Neural cell (in vitro differentiated cells): ENCODE measurements around the gene CD99. TPM values are rescaled to one million over a fixed set of nuclear protein-coding genes. Genes with fewer than 3 reads are reported as not detected.

Experiments used
- H2AFZ ChIP-seq: fragments of 200-600, 300-800 bp; sonication (generic), shearing (Covaris generic); 2 replicates; pipeline ENCODE4 v1.6.0; 2014; ENCODE audit warnings: low read depth, mild to moderate bottlenecking, antibody characterized with exemption, low read length, moderate library complexity
- H3F3A ChIP-seq: fragments of 200-600 bp; shearing (Covaris generic); 2 replicates; pipeline ENCODE4 v1.6.1; 2016; ENCODE audit warnings: mild to moderate bottlenecking, moderate library complexity, mixed read lengths, antibody characterized with exemption, low read length; ENCODE audit not compliant: insufficient read depth, poor library complexity, severe bottlenecking
- H3K27ac ChIP-seq: fragments of 200-600, 300-800 bp; sonication (generic), shearing (Covaris generic); 2 replicates; pipeline ENCODE4 v1.5.1; 2014; ENCODE audit warnings: mild to moderate bottlenecking, low read length, moderate library complexity
- H3K27me3 ChIP-seq: fragments of 300-800, 200-600 bp; sonication (generic), shearing (Covaris generic); 2 replicates; pipeline ENCODE4 v1.6.0; 2014; ENCODE audit warnings: mild to moderate bottlenecking, low read depth, low read length, moderate library complexity; ENCODE audit not compliant: insufficient read depth
- H3K36me3 ChIP-seq: fragments of 300-800, 200-600 bp; sonication (generic), shearing (Covaris generic); 2 replicates; pipeline ENCODE4 v1.5.1; 2014; ENCODE audit warnings: mild to moderate bottlenecking, antibody characterized with exemption, low read length, moderate library complexity; ENCODE audit not compliant: insufficient read depth
- H3K4me2 ChIP-seq: fragments of 300-800, 200-600 bp; sonication (generic), shearing (Covaris generic); 2 replicates; pipeline ENCODE4 v1.6.0; 2014; ENCODE audit warnings: mild to moderate bottlenecking, low read length
- H3K4me3 ChIP-seq: fragments of 300-800, 200-600 bp; sonication (generic), shearing (Covaris generic); 2 replicates; pipeline ENCODE4 v1.5.1; 2014; ENCODE audit warnings: mild to moderate bottlenecking, low read length, moderate library complexity
- H3K79me2 ChIP-seq: fragments of 200-600 bp; shearing (Covaris generic); replicated peaks from 2 replicates; pipeline ENCODE4 v1.6.0; 2014; ENCODE audit warnings: mild to moderate bottlenecking, low read length, moderate library complexity; ENCODE audit not compliant: insufficient read depth
- H3K9ac ChIP-seq: fragments of 300-800, 200-600 bp; sonication (generic), shearing (Covaris generic); 2 replicates; pipeline ENCODE4 v1.6.1; 2016; ENCODE audit warnings: mild to moderate bottlenecking, low read length, mixed read lengths
- H3K9me2 ChIP-seq: fragments of 200-600 bp; shearing (Covaris generic); 2 replicates; pipeline ENCODE4 v1.6.1; 2016; ENCODE audit warnings: mild to moderate bottlenecking, low read length, mixed read lengths; ENCODE audit not compliant: insufficient read depth
- H3K9me3 ChIP-seq: fragments of 200-600, 300-800 bp; sonication (generic), shearing (Covaris generic); 2 replicates; pipeline ENCODE4 v1.6.1; 2016; ENCODE audit warnings: mild to moderate bottlenecking, mixed run types, low read length, moderate library complexity, mixed read lengths
- H4K20me1 ChIP-seq: fragments of 200-600 bp; shearing (Covaris generic); 2 replicates; pipeline ENCODE4 v1.6.1; 2016; ENCODE audit warnings: mild to moderate bottlenecking, mixed run types; ENCODE audit not compliant: insufficient read depth
- EP300 ChIP-seq: fragments of 450-650 bp; conservative IDR thresholded peaks from 2 replicates; pipeline ENCODE4 v1.6.1; 2014; ENCODE audit warnings: antibody characterized with exemption, mild to moderate bottlenecking, moderate library complexity; ENCODE audit not compliant: poor library complexity, severe bottlenecking
- MXI1 ChIP-seq: fragments of 450-650 bp; conservative IDR thresholded peaks from 2 replicates; pipeline ENCODE4 v1.6.1; 2014; ENCODE audit warnings: antibody characterized with exemption, mild to moderate bottlenecking; ENCODE audit not compliant: poor library complexity, severe bottlenecking
- POLR2AphosphoS5 ChIP-seq: IDR thresholded peaks from 2 replicates; pipeline ENCODE4 v1.6.1; 2012
- RAD21 ChIP-seq: fragments of 450-650 bp; conservative IDR thresholded peaks from 2 replicates; pipeline ENCODE4 v1.6.1; 2014; ENCODE audit warnings: antibody characterized with exemption, mild to moderate bottlenecking, moderate library complexity
- TAF1 ChIP-seq: IDR thresholded peaks from 2 replicates; pipeline ENCODE4 v1.6.1; 2012; ENCODE audit warnings: low read depth
- polyA plus RNA-seq: library from polyadenylated mRNA; depleted of rRNA; stranded (reverse); fragments of >200 nt; gene quantifications from 2 replicates; pipeline ENCODE4 v1.2.3, GENCODE V29; 2014
- TF ChIP-seq, protein P1 (sequence below): fragments of 450-650 bp; IDR thresholded peaks from 2 replicates; pipeline ENCODE4 v1.5.1; 2014; ENCODE audit warnings: antibody characterized with exemption, mild to moderate bottlenecking, moderate library complexity; ENCODE audit not compliant: poor library complexity, severe bottlenecking
- TF ChIP-seq, protein P2 (sequence below): IDR thresholded peaks from 2 replicates; pipeline ENCODE4 v1.6.1; 2012; ENCODE audit warnings: borderline replicate concordance

Gene CD99
- polyA plus RNA-seq, 1 donor from 2014 or later = 6.6 TPM

DNA sequence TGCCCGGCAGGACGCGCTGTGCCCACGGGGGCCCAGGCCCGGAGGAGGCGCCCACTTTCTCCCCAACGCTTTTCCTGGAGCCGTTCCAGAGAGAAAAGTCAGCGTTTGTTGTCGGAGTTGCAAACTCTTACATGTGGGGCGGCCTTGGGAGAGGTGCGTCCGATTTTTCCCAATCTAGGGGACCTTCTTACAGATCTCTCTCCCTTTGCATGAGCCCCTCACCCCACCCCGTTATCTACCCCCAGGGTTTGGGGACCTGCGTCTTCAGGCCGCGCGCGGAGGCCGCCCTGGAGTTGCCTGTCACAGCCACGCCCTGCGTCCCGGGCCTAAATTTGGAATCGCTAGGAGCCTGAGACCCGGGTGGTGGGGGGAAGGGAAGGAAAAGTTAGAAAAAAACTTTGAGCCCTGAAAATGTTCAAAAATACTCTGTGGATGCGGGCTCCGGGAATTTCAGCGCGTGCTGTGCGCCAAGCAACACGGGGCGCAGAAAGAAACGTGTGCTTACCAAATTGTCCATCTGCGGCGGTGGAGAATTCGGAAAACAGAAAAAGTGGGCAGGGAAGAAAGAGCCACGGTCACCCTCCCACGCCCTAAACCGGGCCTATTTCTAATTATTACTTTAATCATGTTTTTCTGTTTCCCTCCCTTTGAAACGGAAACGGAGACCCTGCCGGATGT is 587 bp downstream of the CD99 start:
- Histone ChIP-seq H3K27me3 (peaks cover 19% of the 10 kb centered on the region), H2AFZ (peak overlapping the region; percentile 51), H3K27ac (no peak overlapping the region), H3K4me2 (peak overlapping the region; percentile 54), H3F3A (no peaks in the 10 kb centered on the region), H4K20me1 (no peaks in the 10 kb centered on the region), H3K79me2 (peaks cover 29% of the 10 kb centered on the region), H3K9me2 (no peaks in the 10 kb centered on the region), H3K4me3 (peak overlapping the region; percentile 88), H3K36me3 (no peaks in the 10 kb centered on the region), H3K9me3 (no peaks in the 10 kb centered on the region), H3K9ac (peak overlapping the region; percentile 48)
- TF ChIP-seq TAF1 (no peak), MXI1 (peak; percentile 14)

DNA sequence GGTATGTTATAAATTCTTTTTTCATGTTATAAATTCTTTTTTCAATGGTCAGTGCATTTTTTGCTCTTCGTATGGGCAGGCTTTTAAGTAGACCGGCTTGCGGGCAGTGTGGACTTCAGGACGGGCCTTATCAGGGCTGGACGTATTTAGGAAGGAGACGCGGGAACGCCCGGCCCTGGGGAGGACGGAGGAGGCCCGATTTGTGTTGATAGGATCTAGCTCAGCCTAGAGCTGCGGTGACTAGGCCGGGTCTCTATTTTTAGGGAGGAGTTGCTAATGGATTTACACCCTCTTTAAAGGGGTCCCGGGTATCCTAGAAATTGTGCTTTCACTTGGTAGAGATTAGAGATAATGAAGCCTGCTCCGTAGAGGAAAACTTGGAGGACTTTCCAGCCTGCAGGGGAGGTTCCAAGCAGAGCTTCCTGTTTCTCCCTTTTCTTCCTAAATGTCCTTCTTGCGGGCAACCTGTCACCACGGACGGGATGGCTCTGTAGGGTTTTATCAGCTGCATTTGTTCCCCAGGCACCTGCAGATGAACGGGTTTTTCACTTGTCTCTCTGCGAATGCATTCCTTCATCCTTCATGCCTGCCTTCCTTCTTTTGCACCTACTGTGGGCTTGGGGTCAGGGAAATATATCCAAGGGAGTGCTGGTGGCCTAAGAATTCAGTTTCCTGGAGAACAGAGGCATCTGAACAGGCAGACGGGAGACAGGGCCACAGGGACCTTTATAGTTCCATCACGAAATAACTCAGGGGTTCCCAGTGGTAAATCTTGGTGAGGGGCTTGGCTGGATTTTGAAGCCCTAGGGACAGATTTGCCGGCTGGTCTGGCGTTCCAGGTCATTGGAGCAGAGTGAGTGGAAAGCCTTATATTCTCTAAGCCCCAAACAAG is 1.4 kb downstream of the CD99 start:
- no peak overlapping the region for H3K9ac ChIP-seq

DNA sequence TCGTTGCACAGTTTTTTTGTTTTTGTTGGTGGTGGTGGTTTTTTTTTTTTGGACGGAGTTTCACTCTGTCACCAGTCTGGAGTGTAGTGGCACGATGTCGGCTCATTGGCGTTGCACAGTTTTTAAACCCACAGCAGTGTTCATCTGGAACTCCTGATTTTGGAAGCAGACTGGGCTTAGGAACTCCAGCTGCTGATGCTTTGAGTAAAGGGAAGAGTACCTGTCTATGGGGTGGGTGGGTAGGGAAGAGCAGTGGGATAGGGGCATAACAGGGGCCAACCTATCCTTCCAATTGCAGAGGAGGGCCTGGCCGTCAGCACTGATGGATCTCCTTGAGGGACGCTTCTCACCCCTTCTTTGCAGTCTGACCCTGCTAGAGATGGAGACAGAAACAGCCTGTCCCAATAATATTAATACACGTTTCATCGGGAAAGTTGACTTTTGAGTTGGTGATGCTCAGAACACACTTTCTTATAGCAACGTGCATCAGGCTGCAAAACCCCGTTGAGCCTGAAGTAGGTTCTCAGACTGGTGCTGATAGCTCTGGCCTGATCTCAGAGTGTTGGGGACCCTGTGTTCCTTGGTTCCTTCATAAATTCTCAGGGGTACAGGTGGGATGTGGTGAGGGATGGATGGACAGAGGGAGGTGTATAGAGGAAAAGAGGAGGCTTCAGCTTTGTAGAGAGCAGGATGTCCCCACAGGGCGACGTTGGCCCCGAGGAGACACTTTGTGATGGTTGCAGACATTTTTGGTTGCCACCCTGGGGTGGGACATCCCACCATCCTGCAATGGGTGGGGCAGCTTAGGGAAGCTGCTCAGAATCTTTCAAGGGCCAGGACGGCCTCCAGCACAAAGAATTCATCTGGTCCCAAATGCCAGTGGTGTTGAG is 2.3 kb downstream of the CD99 start:
- H3K27me3 ChIP-seq = peaks cover 19% of the 10 kb centered on the region
- no peak overlapping the region for H3K9ac ChIP-seq

More for the DNA sequence above, 1.4 kb downstream of the CD99 start:
- Histone ChIP-seq H3K27ac (no peak overlapping the region), H3K4me2 (peak overlapping the region; percentile 54), H3K36me3 (no peaks in the 10 kb centered on the region), H3K4me3 (peak overlapping the region; percentile 88), H3K9me2 (no peaks in the 10 kb centered on the region), H3K79me2 (peaks cover 30% of the 10 kb centered on the region), H3K27me3 (peaks cover 19% of the 10 kb centered on the region), H3F3A (no peaks in the 10 kb centered on the region), H3K9me3 (no peaks in the 10 kb centered on the region), H2AFZ (no peak overlapping the region), H4K20me1 (no peaks in the 10 kb centered on the region)
- TF ChIP-seq EP300 (no peak), POLR2AphosphoS5 (no peak), MXI1 (no peak)
- TF ChIP-seq, protein P1, sequence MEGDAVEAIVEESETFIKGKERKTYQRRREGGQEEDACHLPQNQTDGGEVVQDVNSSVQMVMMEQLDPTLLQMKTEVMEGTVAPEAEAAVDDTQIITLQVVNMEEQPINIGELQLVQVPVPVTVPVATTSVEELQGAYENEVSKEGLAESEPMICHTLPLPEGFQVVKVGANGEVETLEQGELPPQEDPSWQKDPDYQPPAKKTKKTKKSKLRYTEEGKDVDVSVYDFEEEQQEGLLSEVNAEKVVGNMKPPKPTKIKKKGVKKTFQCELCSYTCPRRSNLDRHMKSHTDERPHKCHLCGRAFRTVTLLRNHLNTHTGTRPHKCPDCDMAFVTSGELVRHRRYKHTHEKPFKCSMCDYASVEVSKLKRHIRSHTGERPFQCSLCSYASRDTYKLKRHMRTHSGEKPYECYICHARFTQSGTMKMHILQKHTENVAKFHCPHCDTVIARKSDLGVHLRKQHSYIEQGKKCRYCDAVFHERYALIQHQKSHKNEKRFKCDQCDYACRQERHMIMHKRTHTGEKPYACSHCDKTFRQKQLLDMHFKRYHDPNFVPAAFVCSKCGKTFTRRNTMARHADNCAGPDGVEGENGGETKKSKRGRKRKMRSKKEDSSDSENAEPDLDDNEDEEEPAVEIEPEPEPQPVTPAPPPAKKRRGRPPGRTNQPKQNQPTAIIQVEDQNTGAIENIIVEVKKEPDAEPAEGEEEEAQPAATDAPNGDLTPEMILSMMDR = no peak

More for the DNA sequence above, 2.3 kb downstream of the CD99 start:
- Histone ChIP-seq H3K4me2 (no peak overlapping the region), H3K4me3 (no peak overlapping the region), H3K79me2 (peaks cover 30% of the 10 kb centered on the region), H3K9me3 (no peaks in the 10 kb centered on the region), H3F3A (no peaks in the 10 kb centered on the region), H2AFZ (no peak overlapping the region), H3K36me3 (no peaks in the 10 kb centered on the region), H3K27ac (no peak overlapping the region), H4K20me1 (no peaks in the 10 kb centered on the region), H3K9me2 (no peaks in the 10 kb centered on the region)
- TF ChIP-seq MXI1 = no peak
- TF ChIP-seq, protein P1 = no peak
- TF ChIP-seq, protein P2, sequence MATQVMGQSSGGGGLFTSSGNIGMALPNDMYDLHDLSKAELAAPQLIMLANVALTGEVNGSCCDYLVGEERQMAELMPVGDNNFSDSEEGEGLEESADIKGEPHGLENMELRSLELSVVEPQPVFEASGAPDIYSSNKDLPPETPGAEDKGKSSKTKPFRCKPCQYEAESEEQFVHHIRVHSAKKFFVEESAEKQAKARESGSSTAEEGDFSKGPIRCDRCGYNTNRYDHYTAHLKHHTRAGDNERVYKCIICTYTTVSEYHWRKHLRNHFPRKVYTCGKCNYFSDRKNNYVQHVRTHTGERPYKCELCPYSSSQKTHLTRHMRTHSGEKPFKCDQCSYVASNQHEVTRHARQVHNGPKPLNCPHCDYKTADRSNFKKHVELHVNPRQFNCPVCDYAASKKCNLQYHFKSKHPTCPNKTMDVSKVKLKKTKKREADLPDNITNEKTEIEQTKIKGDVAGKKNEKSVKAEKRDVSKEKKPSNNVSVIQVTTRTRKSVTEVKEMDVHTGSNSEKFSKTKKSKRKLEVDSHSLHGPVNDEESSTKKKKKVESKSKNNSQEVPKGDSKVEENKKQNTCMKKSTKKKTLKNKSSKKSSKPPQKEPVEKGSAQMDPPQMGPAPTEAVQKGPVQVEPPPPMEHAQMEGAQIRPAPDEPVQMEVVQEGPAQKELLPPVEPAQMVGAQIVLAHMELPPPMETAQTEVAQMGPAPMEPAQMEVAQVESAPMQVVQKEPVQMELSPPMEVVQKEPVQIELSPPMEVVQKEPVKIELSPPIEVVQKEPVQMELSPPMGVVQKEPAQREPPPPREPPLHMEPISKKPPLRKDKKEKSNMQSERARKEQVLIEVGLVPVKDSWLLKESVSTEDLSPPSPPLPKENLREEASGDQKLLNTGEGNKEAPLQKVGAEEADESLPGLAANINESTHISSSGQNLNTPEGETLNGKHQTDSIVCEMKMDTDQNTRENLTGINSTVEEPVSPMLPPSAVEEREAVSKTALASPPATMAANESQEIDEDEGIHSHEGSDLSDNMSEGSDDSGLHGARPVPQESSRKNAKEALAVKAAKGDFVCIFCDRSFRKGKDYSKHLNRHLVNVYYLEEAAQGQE = no peak
- TF ChIP-seq RAD21 = no peak
- no peak for TF ChIP-seq POLR2AphosphoS5
